Osteoblast (primary cell): ENCODE results near the gene RPGRIP1L. TPM values are rescaled to one million over a fixed set of nuclear protein-coding genes. Genes with fewer than 3 reads are reported as not detected.

Experiments used
- DNase-seq: peaks from one replicate; pipeline ENCODE4 v3.0.0; 2011; ENCODE audit warnings: low spot score, mixed read lengths; ENCODE audit not compliant: insufficient read length; ENCODE audit errors: missing footprints
- H2AFZ ChIP-seq: 2 replicates; pipeline ENCODE4 v1.6.0; 2011; ENCODE audit warnings: mild to moderate bottlenecking, low read length
- H3K27ac ChIP-seq: 2 replicates; pipeline ENCODE4 v1.5.1; 2011; ENCODE audit warnings: mild to moderate bottlenecking, low read depth, low read length, moderate library complexity
- H3K27me3 ChIP-seq: 2 replicates; pipeline ENCODE4 v1.6.0; 2012; ENCODE audit warnings: mild to moderate bottlenecking, control low read depth, inconsistent platforms, low read length, moderate library complexity; ENCODE audit not compliant: insufficient read depth
- H3K36me3 ChIP-seq: 2 replicates; pipeline ENCODE4 v1.5.1; 2011; ENCODE audit warnings: mild to moderate bottlenecking, low read length, control low read depth, moderate library complexity; ENCODE audit not compliant: insufficient read depth
- H3K4me1 ChIP-seq: 2 replicates; pipeline ENCODE4 v1.5.1; 2011; ENCODE audit warnings: mild to moderate bottlenecking, low read length, control low read depth, moderate library complexity; ENCODE audit not compliant: insufficient read depth
- H3K4me2 ChIP-seq: 2 replicates; pipeline ENCODE4 v1.6.0; 2011; ENCODE audit warnings: mild to moderate bottlenecking, low read length; ENCODE audit not compliant: insufficient read depth
- H3K4me3 ChIP-seq: fragments of 200-600 bp; sonication (generic); 3 replicates; pipeline ENCODE4 v1.5.1; 2012; ENCODE audit warnings: mild to moderate bottlenecking, low read length, inconsistent platforms; ENCODE audit not compliant: insufficient read depth
- H3K79me2 ChIP-seq: 2 replicates; pipeline ENCODE4 v1.6.0; 2012; ENCODE audit warnings: mild to moderate bottlenecking, low read length, control low read depth, inconsistent platforms; ENCODE audit not compliant: insufficient read depth
- H3K9me3 ChIP-seq: 2 replicates; pipeline ENCODE4 v1.5.1; 2011; ENCODE audit warnings: low read depth, low read length, control low read depth
- H4K20me1 ChIP-seq: 2 replicates; pipeline ENCODE4 v1.6.0; 2012; ENCODE audit warnings: mild to moderate bottlenecking, low read length, control low read depth; ENCODE audit not compliant: insufficient read depth
- CTCF ChIP-seq: IDR thresholded peaks from 2 replicates; pipeline ENCODE4 v1.5.1; 2011; ENCODE audit warnings: mild to moderate bottlenecking, low read depth, low read length, moderate library complexity; ENCODE audit errors: extremely low read depth
- total RNA-seq: library from RNA; depleted of rRNA; stranded (reverse); fragments of >200 nt; gene quantifications from 2 replicates; pipeline ENCODE4 v1.2.3, GENCODE V29; 2012

The RPGRIP1L gene
- total RNA-seq, 1 donor: 14.1 TPM

- no peaks in the 10 kb centered on the region for H3K27me3 ChIP-seq
- no peaks in the 10 kb centered on the region for H4K20me1 ChIP-seq
- no peak overlapping the region for H3K4me2 ChIP-seq
- H3K79me2 ChIP-seq: no peaks in the 10 kb centered on the region
- no peak overlapping the region for H3K27ac ChIP-seq
- peaks cover 4% of the 10 kb centered on the region for H3K36me3 ChIP-seq
- H3K4me3 ChIP-seq: no peak overlapping the region
- no peaks in the 10 kb centered on the region for H3K9me3 ChIP-seq
- no peak overlapping the region for H2AFZ ChIP-seq
- peaks cover 6% of the 10 kb centered on the region for H3K4me1 ChIP-seq
- no peak for TF ChIP-seq CTCF
- no peak for DNase-seq
These were observed 78.4 kb downstream of the RPGRIP1L start for GRCh38 chr16:53625221-53625620.

GRCh38 chr16:53622315-53622714 lies 81.3 kb downstream of the RPGRIP1L start:
- TF ChIP-seq CTCF: no peak
- Histone ChIP-seq H3K4me1 (peaks cover 4% of the 10 kb centered on the region), H3K36me3 (peaks cover 6% of the 10 kb centered on the region), H3K27me3 (no peaks in the 10 kb centered on the region), H3K4me3 (no peak overlapping the region), H2AFZ (no peak overlapping the region), H3K9me3 (no peaks in the 10 kb centered on the region), H4K20me1 (no peaks in the 10 kb centered on the region), H3K4me2 (no peak overlapping the region), H3K27ac (no peak overlapping the region), H3K79me2 (no peaks in the 10 kb centered on the region)
- DNase-seq: peak; percentile 11

GRCh38 chr16:53620476-53620875 lies 83.2 kb downstream of the RPGRIP1L start:
- Histone ChIP-seq H2AFZ (no peak overlapping the region), H3K79me2 (no peaks in the 10 kb centered on the region), H3K4me3 (no peak overlapping the region), H3K4me1 (no peaks in the 10 kb centered on the region), H4K20me1 (no peaks in the 10 kb centered on the region), H3K27me3 (no peaks in the 10 kb centered on the region), H3K27ac (no peak overlapping the region), H3K9me3 (no peaks in the 10 kb centered on the region), H3K36me3 (peaks cover 6% of the 10 kb centered on the region), H3K4me2 (no peak overlapping the region)
- TF ChIP-seq CTCF: no peak
- no peak for DNase-seq

GRCh38 chr16:53619235-53619634 lies 84.4 kb downstream of the RPGRIP1L start:
- Histone ChIP-seq H4K20me1 (no peaks in the 10 kb centered on the region), H3K27me3 (no peaks in the 10 kb centered on the region), H3K4me1 (no peaks in the 10 kb centered on the region), H2AFZ (no peak overlapping the region), H3K4me2 (no peak overlapping the region), H3K79me2 (no peaks in the 10 kb centered on the region), H3K36me3 (peaks cover 6% of the 10 kb centered on the region), H3K27ac (no peak overlapping the region), H3K9me3 (no peaks in the 10 kb centered on the region), H3K4me3 (no peak overlapping the region)
- DNase-seq: no peak
- no peak for TF ChIP-seq CTCF
